ENCODE measurements around the gene TXNRD2. TPM values are rescaled to one million over a fixed set of nuclear protein-coding genes. Genes with fewer than 3 reads are reported as not detected.
A peak's percentile ranks its signal among the peaks of the same experiment; 100 is the strongest.
"Not testable (repeated sequence)": the region's sequence is repeated elsewhere in the genome, so short reads cannot be mapped to it uniquely, and the experiment has no call there.

TXNRD2 gene
- total RNA-seq, 2 donors from 2014 or later, result 7.3 to 13.6 TPM

- Mint-ChIP-seq H3K9me3 (peaks cover 34% of the 10 kb centered on the region), H3K36me3 (ENCODE audit: low read depth) (peaks cover 18% of the 10 kb centered on the region), H3K4me3 (peak overlapping the region; percentile 77), H3K4me1 (peaks cover 17% of the 10 kb centered on the region), H3K27ac (no peak overlapping the region), H3K27me3 (ENCODE audit: insufficient read depth) (no peaks in the 10 kb centered on the region)
- Histone ChIP-seq H3K27ac (ENCODE audit: low read depth, low read length) (no peak overlapping the region), H3K9ac (ENCODE audit: extremely low read depth, low read length, poor library complexity, severe bottlenecking) (no peak overlapping the region), H3K36me3 (ENCODE audit: control insufficient read depth, insufficient read depth, low read length) (no peaks in the 10 kb centered on the region), H3K27me3 (ENCODE audit: control insufficient read depth, insufficient read depth, low read length, poor library complexity, severe bottlenecking) (no peaks in the 10 kb centered on the region), H3K9me3 (ENCODE audit: control insufficient read depth, low read length) (peaks cover 30% of the 10 kb centered on the region), H3K4me3 (ENCODE audit: low read length) (peak overlapping the region; percentile 68), H3K4me1 (ENCODE audit: control insufficient read depth, insufficient read depth, low read length) (peaks cover 6% of the 10 kb centered on the region)
- TF ChIP-seq, protein P1, sequence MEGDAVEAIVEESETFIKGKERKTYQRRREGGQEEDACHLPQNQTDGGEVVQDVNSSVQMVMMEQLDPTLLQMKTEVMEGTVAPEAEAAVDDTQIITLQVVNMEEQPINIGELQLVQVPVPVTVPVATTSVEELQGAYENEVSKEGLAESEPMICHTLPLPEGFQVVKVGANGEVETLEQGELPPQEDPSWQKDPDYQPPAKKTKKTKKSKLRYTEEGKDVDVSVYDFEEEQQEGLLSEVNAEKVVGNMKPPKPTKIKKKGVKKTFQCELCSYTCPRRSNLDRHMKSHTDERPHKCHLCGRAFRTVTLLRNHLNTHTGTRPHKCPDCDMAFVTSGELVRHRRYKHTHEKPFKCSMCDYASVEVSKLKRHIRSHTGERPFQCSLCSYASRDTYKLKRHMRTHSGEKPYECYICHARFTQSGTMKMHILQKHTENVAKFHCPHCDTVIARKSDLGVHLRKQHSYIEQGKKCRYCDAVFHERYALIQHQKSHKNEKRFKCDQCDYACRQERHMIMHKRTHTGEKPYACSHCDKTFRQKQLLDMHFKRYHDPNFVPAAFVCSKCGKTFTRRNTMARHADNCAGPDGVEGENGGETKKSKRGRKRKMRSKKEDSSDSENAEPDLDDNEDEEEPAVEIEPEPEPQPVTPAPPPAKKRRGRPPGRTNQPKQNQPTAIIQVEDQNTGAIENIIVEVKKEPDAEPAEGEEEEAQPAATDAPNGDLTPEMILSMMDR (conservative IDR thresholded peaks at IDR 0.05), result no peak
- WGBS, 2 experiments (ENCODE audit: insufficient coverage in 1 of 2, insufficient read length in 1 of 2), result 93 to 96% methylated on average over 14 to 21 of the region's 21 CpGs
- no peak for DNase-seq
Observed at GRCh38 chr22:19940536-19941364, 868 bp downstream of the TXNRD2 start.

DNA sequence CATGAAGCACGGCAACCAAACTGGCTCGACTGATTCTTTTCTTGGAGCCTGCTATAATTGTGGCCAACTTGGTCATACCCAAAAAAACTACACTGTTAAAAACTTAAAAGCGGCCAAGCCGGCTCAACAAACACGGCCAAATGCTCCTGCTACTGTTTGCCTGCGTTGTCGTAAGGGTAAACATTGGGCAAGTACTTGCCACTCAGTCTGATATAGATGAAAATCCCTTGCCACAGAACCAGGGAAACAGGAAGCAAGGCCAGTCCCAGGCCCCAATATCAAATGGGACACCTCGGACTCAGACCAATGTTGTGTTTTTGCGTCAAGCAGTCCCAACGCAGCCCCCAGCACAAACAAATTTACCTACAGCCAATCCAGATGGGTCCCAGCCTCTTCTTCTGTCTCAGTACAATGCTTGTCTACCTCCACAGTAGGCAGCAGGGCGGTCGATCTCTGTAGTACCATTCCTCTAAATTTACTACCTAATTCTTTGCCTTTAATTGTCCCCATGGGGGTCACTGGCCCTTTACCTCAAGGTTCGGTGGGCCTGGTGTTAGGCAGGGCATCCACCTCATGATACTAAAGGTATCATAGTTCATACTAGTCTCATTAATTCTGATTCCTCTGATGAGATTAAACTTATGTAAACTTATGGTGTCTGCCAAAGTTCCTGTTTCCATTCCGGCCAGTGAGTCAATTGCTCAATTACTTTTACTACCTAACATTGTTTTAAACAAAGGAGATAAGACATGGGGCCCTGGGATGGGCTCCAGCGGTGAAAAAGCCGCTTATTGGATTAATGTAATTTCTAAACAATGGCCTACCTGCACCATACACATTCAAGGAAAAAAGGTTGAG, 3.8 kb downstream of the TXNRD2 start:
- no peak for DNase-seq
- Mint-ChIP-seq H3K4me3 (no peak overlapping the region), H3K4me1 (peaks cover 9% of the 10 kb centered on the region), H3K27ac (no peak overlapping the region), H3K36me3 (ENCODE audit: low read depth) (peaks cover 21% of the 10 kb centered on the region), H3K9me3 (peaks cover 47% of the 10 kb centered on the region), H3K27me3 (ENCODE audit: insufficient read depth) (peaks cover 2% of the 10 kb centered on the region)
- WGBS, 2 experiments (ENCODE audit: insufficient coverage in 1 of 2, insufficient read length in 1 of 2), result 88 to 94% methylated on average over 11 to 16 of the region's 16 CpGs
- H3K4me1 ChIP-seq (ENCODE audit: control insufficient read depth, insufficient read depth, low read length), result peaks cover 2% of the 10 kb centered on the region
- H3K9ac ChIP-seq (ENCODE audit: extremely low read depth, low read length, poor library complexity, severe bottlenecking), result no peak overlapping the region
- no peaks in the 10 kb centered on the region for H3K27me3 ChIP-seq (ENCODE audit: control insufficient read depth, insufficient read depth, low read length, poor library complexity, severe bottlenecking)
- no peaks in the 10 kb centered on the region for H3K36me3 ChIP-seq (ENCODE audit: control insufficient read depth, insufficient read depth, low read length)
- peak overlapping the region; percentile 20 for H3K4me3 ChIP-seq (ENCODE audit: low read length)
- H3K9me3 ChIP-seq (ENCODE audit: control insufficient read depth, low read length), result peaks cover 34% of the 10 kb centered on the region
- no peak overlapping the region for H3K27ac ChIP-seq (ENCODE audit: low read depth, low read length)
- TF ChIP-seq, protein P1 (conservative IDR thresholded peaks at IDR 0.05), result no peak

- Mint-ChIP-seq H3K27me3 (ENCODE audit: insufficient read depth) (peaks cover 2% of the 10 kb centered on the region), H3K36me3 (ENCODE audit: low read depth) (peaks cover 21% of the 10 kb centered on the region), H3K4me1 (no peaks in the 10 kb centered on the region), H3K27ac (no peak overlapping the region), H3K9me3 (peaks cover 47% of the 10 kb centered on the region), H3K4me3 (no peak overlapping the region)
- H3K36me3 ChIP-seq (ENCODE audit: control insufficient read depth, insufficient read depth, low read length), result no peaks in the 10 kb centered on the region
- TF ChIP-seq, protein P1 (conservative IDR thresholded peaks at IDR 0.05), result no peak
- H3K4me3 ChIP-seq (ENCODE audit: low read length), result no peak overlapping the region
- no peaks in the 10 kb centered on the region for H3K4me1 ChIP-seq (ENCODE audit: control insufficient read depth, insufficient read depth, low read length)
- H3K27me3 ChIP-seq (ENCODE audit: control insufficient read depth, insufficient read depth, low read length, poor library complexity, severe bottlenecking), result no peaks in the 10 kb centered on the region
- H3K9me3 ChIP-seq (ENCODE audit: control insufficient read depth, low read length), result peaks cover 34% of the 10 kb centered on the region
- DNase-seq, result no peak
- no peak overlapping the region for H3K9ac ChIP-seq (ENCODE audit: extremely low read depth, low read length, poor library complexity, severe bottlenecking)
- WGBS, 2 experiments (ENCODE audit: insufficient coverage in 1 of 2, insufficient read length in 1 of 2), result 90 to 95% methylated on average over 7 of the region's 7 CpGs
- H3K27ac ChIP-seq (ENCODE audit: low read depth, low read length), result no peak overlapping the region
Observed at GRCh38 chr22:19936513-19936912, 5.1 kb downstream of the TXNRD2 start.

DNA sequence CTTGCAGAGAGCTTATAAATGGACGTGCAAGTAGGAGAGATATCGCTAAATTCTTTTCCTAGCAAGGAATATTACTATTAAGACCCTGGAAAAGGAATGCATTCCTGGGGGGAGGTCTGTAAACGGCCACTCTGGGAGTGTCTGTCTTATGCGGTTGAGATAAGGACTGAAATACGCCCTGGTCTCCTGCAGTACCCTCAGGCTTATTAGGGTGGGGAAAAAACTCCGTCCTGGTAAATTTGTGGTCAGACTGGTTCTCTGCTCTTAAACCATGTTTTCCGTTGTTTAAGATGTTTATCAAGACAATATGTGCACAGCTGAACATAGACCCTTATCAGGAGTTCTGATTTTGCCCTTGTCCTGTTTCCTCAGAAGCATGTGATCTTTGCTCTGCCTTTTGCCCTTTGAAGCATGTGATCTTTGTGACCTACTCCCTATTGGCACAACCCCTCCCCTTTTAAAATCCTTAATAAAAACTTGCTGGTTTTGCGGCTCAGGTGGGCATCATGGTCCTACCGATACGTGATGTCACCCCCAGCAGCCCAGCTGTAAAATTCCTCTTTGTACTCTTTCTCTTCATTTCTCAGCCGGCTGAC, 6.4 kb downstream of the TXNRD2 start:
- H3K27me3 ChIP-seq (ENCODE audit: control insufficient read depth, insufficient read depth, low read length, poor library complexity, severe bottlenecking); H3K27me3 Mint-ChIP-seq (ENCODE audit: insufficient read depth); H3K9ac ChIP-seq (ENCODE audit: extremely low read depth, low read length, poor library complexity, severe bottlenecking); H3K36me3 ChIP-seq (ENCODE audit: control insufficient read depth, insufficient read depth, low read length); H3K27ac Mint-ChIP-seq; H3K4me1 Mint-ChIP-seq; H3K4me3 ChIP-seq (ENCODE audit: low read length); H3K4me1 ChIP-seq (ENCODE audit: control insufficient read depth, insufficient read depth, low read length); DNase-seq; H3K27ac ChIP-seq (ENCODE audit: low read depth, low read length); H3K4me3 Mint-ChIP-seq: not testable (repeated sequence)
- H3K9me3 ChIP-seq (ENCODE audit: control insufficient read depth, low read length), result peaks cover 34% of the 10 kb centered on the region
- Mint-ChIP-seq H3K36me3 (ENCODE audit: low read depth) (peaks cover 21% of the 10 kb centered on the region), H3K9me3 (peaks cover 47% of the 10 kb centered on the region)
- WGBS, 2 experiments (ENCODE audit: insufficient coverage in 1 of 2, insufficient read length in 1 of 2), result 94 to 95% methylated on average over 10 to 11 of the region's 11 CpGs
